ENCODE measurements around the gene PAIP2. TPM values are rescaled to one million over a fixed set of nuclear protein-coding genes. Genes with fewer than 3 reads are reported as not detected.
A peak's percentile ranks its signal among the peaks of the same experiment; 100 is the strongest.

Gene PAIP2
- total and polyA plus RNA-seq, 10 donors, result 73.2 to 119 (median 92.6) TPM

DNA sequence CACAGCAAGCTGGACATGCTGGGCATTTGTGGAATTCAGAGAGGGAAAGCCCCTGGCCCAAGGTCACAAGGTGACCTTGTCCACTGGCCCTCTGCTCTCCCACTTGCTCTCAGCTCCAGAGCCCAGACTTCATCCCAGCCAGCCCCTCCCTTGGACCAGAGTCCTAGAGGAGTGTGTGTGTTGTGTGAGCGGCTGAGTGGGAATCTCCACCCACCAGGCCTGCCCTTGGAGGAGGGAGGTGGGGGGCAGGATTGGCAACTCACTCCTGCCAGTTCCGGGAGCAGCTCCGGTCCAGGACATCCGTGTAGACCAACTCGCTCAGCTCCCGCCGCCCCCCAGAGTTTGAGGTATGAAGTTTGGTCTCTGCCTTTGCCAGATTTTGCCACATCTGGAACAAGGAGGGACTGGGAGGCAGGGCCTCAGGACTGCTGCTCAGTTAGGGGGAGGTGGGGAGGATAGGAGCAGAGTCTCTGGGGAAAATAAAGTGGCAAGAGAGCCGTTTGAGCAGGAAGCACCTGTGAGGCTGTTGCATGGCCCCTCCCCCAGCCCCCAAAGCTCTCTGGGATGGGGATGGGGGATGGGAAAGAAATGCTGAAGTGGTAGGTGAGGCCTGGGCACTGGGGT, 46.7 kb downstream of the PAIP2 start:
- TF ChIP-seq CTCF (IDR thresholded peaks at IDR 0.05 in 8 of 11, conservative IDR thresholded peaks at IDR 0.05 in 3 of 11), result no peak
- no peak for TF ChIP-seq POLR2A (IDR thresholded peaks at IDR 0.05)
- TF ChIP-seq POLR2AphosphoS5 (IDR thresholded peaks at IDR 0.05), result peak; percentile 56 to 63 (median 60)
- peaks cover 0 to 17% (median 1%) of the 10 kb centered on the region in 7 donors for H3K27me3 ChIP-seq (replicated peaks in 1 of 7)
- WGBS, 5 donors, result 8 to 21% (median 15%) methylated on average over 8 of the region's 8 CpGs
- peak; percentile 85 for DNase-seq
- peaks cover 40 to 100% (median 93%) of the 10 kb centered on the region in 6 donors for H3K4me1 ChIP-seq
- peak overlapping the region in 7 of 8 donors; percentile 29 to 91 (median 80) for H3K27ac ChIP-seq
- peak overlapping the region in 6 of 8 donors; percentile 23 to 70 (median 30) for H3K4me3 ChIP-seq
- intact Hi-C loops (cut with DNase I; ENCODE audit: low total_unique reads), result loop anchor here (10.0 kb wide), 1 partner anchor 94 kb away; the partner anchor contains the start of gene MATR3
- H3K9me3 ChIP-seq, result no peaks in the 10 kb centered on the region
- no peaks in the 10 kb centered on the region for H3K36me3 ChIP-seq

- peak within 1 kb of the TSS in 7 of 8 donors; percentile 23 to 70 (median 28) for H3K4me3 ChIP-seq
- no peaks in the 10 kb centered on the region for H3K36me3 ChIP-seq
- TF ChIP-seq POLR2AphosphoS5 (IDR thresholded peaks at IDR 0.05) (peak; percentile 85 to 95 (median 94)), POLR2A (IDR thresholded peaks at IDR 0.05) (peak in 1 of 3 donors; percentile 74), CTCF (IDR thresholded peaks at IDR 0.05 in 8 of 11, conservative IDR thresholded peaks at IDR 0.05 in 3 of 11) (no peak)
- peaks cover 0 to 33% (median 15%) of the 10 kb centered on the region in 7 donors for H3K27me3 ChIP-seq (replicated peaks in 1 of 7)
- peak within 1 kb of the TSS; percentile 30 to 91 (median 78) for H3K27ac ChIP-seq
- 34 to 50% (median 42%) methylated on average over 8 to 11 of the region's 11 CpGs for WGBS, 5 donors
- DNase-seq, result peak; percentile 91
- peaks cover 31 to 100% (median 93%) of the 10 kb centered on the region in 6 donors for H3K4me1 ChIP-seq
- H3K9me3 ChIP-seq, result no peaks in the 10 kb centered on the region
- intact Hi-C loops (cut with DNase I; ENCODE audit: low total_unique reads), result loop anchor here (10.0 kb wide), 1 partner anchor 95 kb away; the partner anchor contains the start of gene MATR3
These were observed 48.3 kb downstream of the PAIP2 start, which contains the start of gene MZB1 for GRCh38 chr5:139389701-139390638. TSS of gene MZB1 (minus strand) at chr5:139389913. CDS start at chr5:139389856, 57 bp downstream.

GRCh38 chr5:139390639-139391569, 49.2 kb downstream of the PAIP2 start:
- no peak for DNase-seq
- H3K27ac ChIP-seq, result peak overlapping the region; percentile 30 to 91 (median 78)
- H3K9me3 ChIP-seq, result no peaks in the 10 kb centered on the region
- no peaks in the 10 kb centered on the region for H3K36me3 ChIP-seq
- peaks cover 28 to 100% (median 87%) of the 10 kb centered on the region in 6 donors for H3K4me1 ChIP-seq
- peaks cover 0 to 36% (median 15%) of the 10 kb centered on the region in 7 donors for H3K27me3 ChIP-seq (replicated peaks in 1 of 7)
- 72 to 78% (median 75%) methylated on average over 10 of the region's 10 CpGs for WGBS, 5 donors
- TF ChIP-seq CTCF (IDR thresholded peaks at IDR 0.05 in 8 of 11, conservative IDR thresholded peaks at IDR 0.05 in 3 of 11) (no peak), POLR2A (IDR thresholded peaks at IDR 0.05) (no peak), POLR2AphosphoS5 (IDR thresholded peaks at IDR 0.05) (no peak)
- intact Hi-C loops (cut with DNase I; ENCODE audit: low total_unique reads), result no loop called here
- peak overlapping the region in 1 of 8 donors; percentile 77 for H3K4me3 ChIP-seq
